ENCODE measurements around the gene COQ8A.

Gene COQ8A

DNA sequence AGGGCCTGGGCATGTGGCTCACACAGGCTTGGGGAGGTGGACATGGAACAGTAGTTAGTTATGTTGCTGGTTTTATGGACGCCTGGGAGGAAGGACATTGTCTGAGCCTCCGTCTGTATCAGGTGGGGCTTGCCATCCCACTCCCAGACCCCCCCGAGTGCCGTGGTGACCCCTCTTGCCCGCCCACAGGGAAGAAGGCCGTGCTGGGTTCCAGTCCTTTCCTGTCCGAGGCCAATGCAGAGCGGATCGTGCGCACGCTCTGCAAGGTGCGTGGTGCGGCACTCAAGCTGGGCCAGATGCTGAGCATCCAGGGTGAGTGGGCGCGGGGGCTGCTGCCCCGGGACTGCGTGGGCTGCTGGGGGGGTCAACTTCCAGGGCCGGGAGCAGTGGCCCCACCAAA is 41.7 kb downstream of the COQ8A start:
- H3K27me3 ChIP-seq (ENCODE audit: insufficient read depth, low read length): no peaks in the 10 kb centered on the region
- H3K4me2 ChIP-seq (ENCODE audit: low read length): no peak overlapping the region
- H3K79me2 ChIP-seq (ENCODE audit: insufficient read depth, low read length): no peaks in the 10 kb centered on the region
- TF ChIP-seq, protein P1, sequence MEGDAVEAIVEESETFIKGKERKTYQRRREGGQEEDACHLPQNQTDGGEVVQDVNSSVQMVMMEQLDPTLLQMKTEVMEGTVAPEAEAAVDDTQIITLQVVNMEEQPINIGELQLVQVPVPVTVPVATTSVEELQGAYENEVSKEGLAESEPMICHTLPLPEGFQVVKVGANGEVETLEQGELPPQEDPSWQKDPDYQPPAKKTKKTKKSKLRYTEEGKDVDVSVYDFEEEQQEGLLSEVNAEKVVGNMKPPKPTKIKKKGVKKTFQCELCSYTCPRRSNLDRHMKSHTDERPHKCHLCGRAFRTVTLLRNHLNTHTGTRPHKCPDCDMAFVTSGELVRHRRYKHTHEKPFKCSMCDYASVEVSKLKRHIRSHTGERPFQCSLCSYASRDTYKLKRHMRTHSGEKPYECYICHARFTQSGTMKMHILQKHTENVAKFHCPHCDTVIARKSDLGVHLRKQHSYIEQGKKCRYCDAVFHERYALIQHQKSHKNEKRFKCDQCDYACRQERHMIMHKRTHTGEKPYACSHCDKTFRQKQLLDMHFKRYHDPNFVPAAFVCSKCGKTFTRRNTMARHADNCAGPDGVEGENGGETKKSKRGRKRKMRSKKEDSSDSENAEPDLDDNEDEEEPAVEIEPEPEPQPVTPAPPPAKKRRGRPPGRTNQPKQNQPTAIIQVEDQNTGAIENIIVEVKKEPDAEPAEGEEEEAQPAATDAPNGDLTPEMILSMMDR (IDR thresholded peaks at IDR 0.05; ENCODE audit: low read length): no peak
- TF ChIP-seq EZH2 (IDR thresholded peaks at IDR 0.05; ENCODE audit: borderline replicate concordance, low read length): no peak
- no peak overlapping the region for H3K9ac ChIP-seq (ENCODE audit: low read length)
- H3K9me3 ChIP-seq (ENCODE audit: low read length): no peaks in the 10 kb centered on the region
- no peaks in the 10 kb centered on the region for H3K4me1 ChIP-seq (ENCODE audit: insufficient read depth, low read length, severe bottlenecking)
- no peak overlapping the region for H3K4me3 ChIP-seq (ENCODE audit: low read depth, low read length, poor library complexity, severe bottlenecking)
- no peak overlapping the region for H2AFZ ChIP-seq (ENCODE audit: low read length)
- no peaks in the 10 kb centered on the region for H3K9me2 ChIP-seq (ENCODE audit: low read depth, low read length)
- no peak overlapping the region for H3K27ac ChIP-seq (ENCODE audit: low read depth, low read length, poor library complexity, severe bottlenecking)
- H3F3A ChIP-seq (ENCODE audit: insufficient read depth, low read length): no peaks in the 10 kb centered on the region
- no peaks in the 10 kb centered on the region for H3K36me3 ChIP-seq (ENCODE audit: insufficient read depth, low read length)
- no peaks in the 10 kb centered on the region for H4K20me1 ChIP-seq (ENCODE audit: insufficient read depth, low read length)

DNA sequence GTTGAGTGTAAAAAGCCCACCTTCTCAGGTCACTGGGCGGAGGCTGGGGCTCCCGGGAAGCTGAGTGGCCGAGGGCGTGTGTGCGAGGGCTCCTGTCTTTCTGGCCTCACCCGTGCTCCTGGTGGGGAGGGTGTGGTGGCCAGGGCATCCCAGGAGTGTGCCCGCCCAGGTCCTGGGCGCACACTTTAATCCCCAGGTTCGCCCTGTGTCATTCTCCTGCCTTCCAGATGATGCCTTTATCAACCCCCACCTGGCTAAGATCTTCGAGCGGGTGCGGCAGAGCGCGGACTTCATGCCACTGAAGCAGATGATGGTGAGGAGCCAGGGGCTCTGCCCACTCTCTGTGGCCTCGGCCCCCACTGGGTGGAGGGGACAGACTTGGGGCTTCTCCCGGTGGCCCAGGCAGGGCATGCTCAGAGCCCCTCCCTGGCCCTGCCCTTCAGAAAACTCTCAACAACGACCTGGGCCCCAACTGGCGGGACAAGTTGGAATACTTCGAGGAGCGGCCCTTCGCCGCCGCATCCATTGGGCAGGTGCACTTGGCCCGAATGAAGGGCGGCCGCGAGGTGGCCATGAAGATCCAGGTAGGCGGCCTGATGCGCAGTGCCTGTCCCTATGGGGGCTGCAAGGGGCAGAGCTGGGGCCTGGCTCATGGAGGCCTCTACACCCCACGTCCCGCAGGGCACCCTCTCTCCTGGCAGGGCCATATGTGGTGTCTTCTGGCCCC is 42.5 kb downstream of the COQ8A start:
- Histone ChIP-seq H3K27ac (ENCODE audit: low read depth, low read length, poor library complexity, severe bottlenecking) (no peak overlapping the region), H4K20me1 (ENCODE audit: insufficient read depth, low read length) (no peaks in the 10 kb centered on the region), H3K36me3 (ENCODE audit: insufficient read depth, low read length) (no peaks in the 10 kb centered on the region), H3K27me3 (ENCODE audit: insufficient read depth, low read length) (no peaks in the 10 kb centered on the region), H2AFZ (ENCODE audit: low read length) (no peak overlapping the region), H3K4me1 (ENCODE audit: insufficient read depth, low read length, severe bottlenecking) (no peaks in the 10 kb centered on the region), H3K9me2 (ENCODE audit: low read depth, low read length) (no peaks in the 10 kb centered on the region), H3K9me3 (ENCODE audit: low read length) (no peaks in the 10 kb centered on the region), H3K4me3 (ENCODE audit: low read depth, low read length, poor library complexity, severe bottlenecking) (no peak overlapping the region), H3K9ac (ENCODE audit: low read length) (no peak overlapping the region), H3K4me2 (ENCODE audit: low read length) (no peak overlapping the region), H3F3A (ENCODE audit: insufficient read depth, low read length) (no peaks in the 10 kb centered on the region), H3K79me2 (ENCODE audit: insufficient read depth, low read length) (no peaks in the 10 kb centered on the region)
- TF ChIP-seq EZH2 (IDR thresholded peaks at IDR 0.05; ENCODE audit: borderline replicate concordance, low read length): no peak
- TF ChIP-seq, protein P1 (IDR thresholded peaks at IDR 0.05; ENCODE audit: low read length): no peak

DNA sequence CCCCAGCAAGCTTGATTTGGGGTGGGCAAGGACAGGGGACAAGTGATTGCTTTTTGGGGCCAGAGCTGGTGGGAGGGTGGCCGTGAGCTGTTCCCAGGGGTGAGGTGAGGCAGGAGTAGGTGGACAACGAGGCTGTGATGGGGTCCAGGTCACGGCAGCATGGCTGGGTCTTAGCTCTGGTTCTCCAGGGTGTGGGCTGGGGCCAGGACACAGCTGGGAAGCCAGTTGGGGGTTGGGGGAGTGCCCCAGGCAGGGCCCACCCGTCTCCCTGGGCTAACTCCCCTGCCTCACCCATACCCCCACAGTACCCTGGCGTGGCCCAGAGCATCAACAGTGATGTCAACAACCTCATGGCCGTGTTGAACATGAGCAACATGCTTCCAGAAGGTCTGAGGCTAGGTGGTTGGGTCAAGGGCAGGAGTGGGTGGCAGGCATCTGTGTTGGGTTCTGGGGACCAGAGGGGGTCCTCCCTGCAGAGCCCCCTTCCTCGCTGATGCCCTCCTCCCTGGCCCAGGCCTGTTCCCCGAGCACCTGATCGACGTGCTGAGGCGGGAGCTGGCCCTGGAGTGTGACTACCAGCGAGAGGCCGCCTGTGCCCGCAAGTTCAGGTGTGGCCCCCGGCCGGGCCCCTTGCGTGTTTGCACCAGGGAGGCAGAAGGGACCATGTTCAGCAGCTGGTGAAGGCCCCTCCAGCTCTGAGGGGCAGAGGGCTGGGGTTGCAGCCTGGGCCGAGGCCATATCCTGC is 43.3 kb downstream of the COQ8A start:
- Histone ChIP-seq H3K36me3 (ENCODE audit: insufficient read depth, low read length) (no peaks in the 10 kb centered on the region), H3K4me3 (ENCODE audit: low read depth, low read length, poor library complexity, severe bottlenecking) (no peak overlapping the region), H3K9me3 (ENCODE audit: low read length) (no peaks in the 10 kb centered on the region), H3K4me2 (ENCODE audit: low read length) (no peak overlapping the region), H3K27me3 (ENCODE audit: insufficient read depth, low read length) (no peaks in the 10 kb centered on the region), H3K4me1 (ENCODE audit: insufficient read depth, low read length, severe bottlenecking) (no peaks in the 10 kb centered on the region), H3K79me2 (ENCODE audit: insufficient read depth, low read length) (no peaks in the 10 kb centered on the region), H2AFZ (ENCODE audit: low read length) (no peak overlapping the region), H3K9me2 (ENCODE audit: low read depth, low read length) (no peaks in the 10 kb centered on the region), H3K9ac (ENCODE audit: low read length) (no peak overlapping the region), H4K20me1 (ENCODE audit: insufficient read depth, low read length) (no peaks in the 10 kb centered on the region), H3F3A (ENCODE audit: insufficient read depth, low read length) (no peaks in the 10 kb centered on the region), H3K27ac (ENCODE audit: low read depth, low read length, poor library complexity, severe bottlenecking) (no peak overlapping the region)
- TF ChIP-seq, protein P1 (IDR thresholded peaks at IDR 0.05; ENCODE audit: low read length): no peak
- no peak for TF ChIP-seq EZH2 (IDR thresholded peaks at IDR 0.05; ENCODE audit: borderline replicate concordance, low read length)

Data from OCI-LY1 (cell line).